ENCODE measurements around the gene TNFRSF14.

DNA sequence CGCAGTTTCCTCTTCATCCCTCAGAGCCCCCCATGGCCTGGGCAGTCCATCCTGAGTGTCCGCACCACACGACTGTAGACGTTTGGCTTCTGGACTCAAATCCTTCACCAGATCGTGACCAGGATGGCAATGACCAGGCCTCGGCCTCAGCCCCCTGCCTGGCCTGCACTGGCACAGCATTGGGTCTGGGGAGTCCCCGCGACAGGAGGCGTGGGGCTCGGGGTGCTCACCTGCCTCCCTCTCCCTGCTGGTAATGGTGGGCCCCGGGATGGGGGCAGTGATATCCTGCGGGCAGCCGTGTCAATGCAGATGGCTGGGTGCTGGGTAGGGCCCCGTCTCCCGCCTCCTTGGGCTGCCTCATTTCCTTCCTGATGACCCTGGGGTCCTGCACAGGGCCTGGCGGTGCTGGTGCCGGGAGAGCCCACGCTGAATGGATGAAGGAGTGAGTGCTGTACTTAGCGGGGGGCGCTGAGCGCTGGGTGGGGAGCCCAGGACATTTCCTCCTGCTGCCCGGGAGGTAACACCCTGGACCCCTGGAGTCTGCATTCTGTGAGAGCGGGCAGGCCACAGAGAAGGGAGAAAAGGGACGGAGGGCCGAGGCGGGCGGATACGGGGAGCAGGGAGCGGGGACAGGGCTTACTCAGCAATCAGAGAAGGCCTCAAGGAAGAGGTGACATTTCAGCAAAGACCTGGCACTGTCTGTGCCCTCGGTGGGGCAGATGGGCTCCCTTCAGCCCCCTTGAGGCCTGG, 2.1 kb upstream of the TNFRSF14 start:
- TF ChIP-seq, protein P1, sequence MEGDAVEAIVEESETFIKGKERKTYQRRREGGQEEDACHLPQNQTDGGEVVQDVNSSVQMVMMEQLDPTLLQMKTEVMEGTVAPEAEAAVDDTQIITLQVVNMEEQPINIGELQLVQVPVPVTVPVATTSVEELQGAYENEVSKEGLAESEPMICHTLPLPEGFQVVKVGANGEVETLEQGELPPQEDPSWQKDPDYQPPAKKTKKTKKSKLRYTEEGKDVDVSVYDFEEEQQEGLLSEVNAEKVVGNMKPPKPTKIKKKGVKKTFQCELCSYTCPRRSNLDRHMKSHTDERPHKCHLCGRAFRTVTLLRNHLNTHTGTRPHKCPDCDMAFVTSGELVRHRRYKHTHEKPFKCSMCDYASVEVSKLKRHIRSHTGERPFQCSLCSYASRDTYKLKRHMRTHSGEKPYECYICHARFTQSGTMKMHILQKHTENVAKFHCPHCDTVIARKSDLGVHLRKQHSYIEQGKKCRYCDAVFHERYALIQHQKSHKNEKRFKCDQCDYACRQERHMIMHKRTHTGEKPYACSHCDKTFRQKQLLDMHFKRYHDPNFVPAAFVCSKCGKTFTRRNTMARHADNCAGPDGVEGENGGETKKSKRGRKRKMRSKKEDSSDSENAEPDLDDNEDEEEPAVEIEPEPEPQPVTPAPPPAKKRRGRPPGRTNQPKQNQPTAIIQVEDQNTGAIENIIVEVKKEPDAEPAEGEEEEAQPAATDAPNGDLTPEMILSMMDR (IDR thresholded peaks at IDR 0.05; ENCODE audit: insufficient read depth, low read length, poor library complexity, severe bottlenecking) = no peak
- TF ChIP-seq EZH2phosphoT487 (conservative IDR thresholded peaks at IDR 0.05; ENCODE audit: low read length) = no peak
